ENCODE measurements around the gene ONECUT1. TPM values are rescaled to one million over a fixed set of nuclear protein-coding genes. Genes with fewer than 3 reads are reported as not detected.

The ONECUT1 gene
- total RNA-seq, 2 donors from 2014 or later = not detected

DNA sequence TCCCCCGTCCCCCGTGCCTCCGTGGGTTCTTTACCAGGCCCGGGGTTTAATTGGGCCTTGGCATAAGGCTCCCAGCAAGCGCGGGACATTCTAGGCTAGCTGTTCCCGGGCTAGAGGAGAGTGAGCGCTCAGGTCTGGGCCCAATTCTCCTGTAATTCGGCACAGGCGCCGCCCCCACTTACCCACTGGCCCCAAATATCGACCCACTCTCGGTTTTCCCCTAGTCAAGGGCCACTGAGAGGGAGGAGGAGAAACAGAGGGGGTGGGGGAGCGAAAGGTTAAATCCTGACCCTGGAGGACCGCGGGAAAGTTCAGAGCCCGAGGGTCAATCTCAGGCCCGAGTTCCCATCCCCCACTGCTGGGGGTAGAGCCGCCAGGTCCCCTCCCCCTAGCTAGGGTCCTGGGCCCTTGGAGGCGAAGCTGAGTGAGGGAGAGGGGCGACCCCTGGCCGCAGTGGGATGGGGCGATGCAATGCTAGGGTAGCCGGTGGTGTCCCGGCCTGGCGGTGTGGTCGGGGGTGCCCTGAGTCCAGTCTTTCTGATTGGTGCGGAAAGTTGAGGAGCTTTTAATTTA is 8.5 kb upstream of the ONECUT1 start:
- ATAC-seq (no peak), DNase-seq (no peak)
- intact Hi-C loops (cut with DNase I, micrococcal nuclease) = no loop called here

DNA sequence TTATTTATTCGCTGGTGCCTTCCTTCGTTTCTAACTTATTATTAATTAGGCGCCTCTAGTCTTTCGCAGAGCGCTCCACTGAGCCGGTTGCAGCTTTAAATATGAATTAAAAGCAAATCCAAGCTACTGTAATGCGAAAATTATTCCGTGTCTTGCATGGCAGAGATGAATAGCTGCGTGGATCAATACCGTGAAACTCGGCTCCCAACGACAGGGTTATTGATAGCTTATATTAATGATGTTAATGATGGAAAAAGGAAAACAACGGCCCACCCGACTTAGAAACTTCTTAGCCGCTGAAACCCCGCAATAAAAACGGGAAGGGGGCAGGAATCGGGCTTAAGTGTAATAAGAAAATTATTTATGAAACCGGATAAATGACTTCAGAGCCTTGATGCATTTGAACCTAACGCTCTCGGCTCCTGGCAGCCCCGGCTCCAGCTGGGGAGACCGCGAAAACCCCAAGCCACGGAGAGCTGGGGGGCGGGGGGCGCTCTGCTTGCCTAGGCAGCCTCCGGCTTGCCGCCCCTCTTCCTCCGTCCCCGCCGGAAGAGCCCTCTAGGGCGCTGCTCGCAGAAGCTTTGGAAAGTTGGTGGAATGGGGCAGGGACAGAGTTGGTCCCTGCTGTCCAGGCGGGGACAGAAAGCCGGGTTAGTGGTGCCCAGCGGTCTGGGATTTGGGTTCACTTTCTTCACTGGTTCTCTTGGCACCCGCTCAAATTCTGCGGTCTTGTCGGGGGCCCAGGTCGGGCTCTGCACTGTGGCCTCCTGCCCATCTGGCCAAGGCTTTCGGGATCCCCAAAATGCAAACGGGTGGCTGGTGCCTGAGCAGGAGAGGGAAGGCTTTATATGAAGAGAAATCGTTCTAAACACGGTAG is 7.7 kb upstream of the ONECUT1 start:
- ATAC-seq = no peak
- no peak for DNase-seq
- intact Hi-C loops (cut with DNase I, micrococcal nuclease) = no loop called here

DNA sequence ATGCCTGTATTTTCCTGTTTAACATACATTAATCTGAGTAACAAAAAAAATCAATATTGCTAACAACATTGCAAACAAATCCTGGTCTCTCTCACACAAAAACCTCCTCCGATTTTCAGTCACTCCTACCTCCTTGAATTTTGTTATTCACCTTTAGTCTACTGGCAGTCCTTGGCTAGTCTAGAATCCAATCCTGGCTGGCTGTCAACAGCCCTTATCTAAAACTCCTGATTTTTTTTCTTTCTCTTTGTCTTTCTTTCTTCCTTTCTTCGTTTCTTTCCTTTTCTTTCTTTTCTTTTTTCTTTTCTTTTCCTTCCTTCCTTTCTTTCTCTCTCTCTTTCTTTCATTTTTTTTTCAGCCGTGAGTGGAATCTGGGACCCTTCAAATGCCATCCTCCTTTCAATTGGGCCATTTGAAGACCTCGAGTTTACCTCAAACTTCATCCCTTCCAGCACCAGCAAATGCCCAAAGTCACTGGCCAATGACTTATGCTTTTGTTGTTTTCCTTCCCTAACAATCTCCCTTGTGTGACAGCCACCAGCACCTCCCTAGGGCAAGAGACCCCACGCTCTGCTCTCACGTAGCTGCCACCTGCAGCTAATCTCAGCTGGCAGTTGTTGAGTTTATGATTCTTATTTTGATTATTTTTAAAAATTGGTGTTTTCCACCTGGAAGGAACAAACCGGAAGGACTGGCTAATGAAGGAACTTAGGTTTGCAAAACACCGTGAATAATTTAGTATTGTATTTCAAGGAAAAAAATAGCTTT is 6.8 kb upstream of the ONECUT1 start:
- ATAC-seq (no peak), DNase-seq (no peak)
- intact Hi-C loops (cut with DNase I, micrococcal nuclease) = no loop called here

DNA sequence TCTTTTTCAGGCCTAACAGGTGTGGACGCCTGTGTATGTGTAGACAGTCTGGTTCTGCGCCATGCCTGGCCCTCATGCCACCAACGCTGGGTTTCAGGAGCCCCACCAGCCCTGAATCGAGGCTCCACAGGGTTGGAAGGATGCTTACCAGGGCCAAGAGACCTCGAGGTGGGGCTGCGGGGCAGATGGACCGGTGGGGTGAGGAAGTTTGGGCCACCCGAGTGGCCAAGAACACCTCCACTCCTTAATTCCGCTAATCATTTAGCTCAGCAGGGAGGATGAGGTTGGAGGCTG is 6.0 kb upstream of the ONECUT1 start:
- intact Hi-C loops (cut with DNase I, micrococcal nuclease) = no loop called here
- ATAC-seq (no peak), DNase-seq (no peak)

DNA sequence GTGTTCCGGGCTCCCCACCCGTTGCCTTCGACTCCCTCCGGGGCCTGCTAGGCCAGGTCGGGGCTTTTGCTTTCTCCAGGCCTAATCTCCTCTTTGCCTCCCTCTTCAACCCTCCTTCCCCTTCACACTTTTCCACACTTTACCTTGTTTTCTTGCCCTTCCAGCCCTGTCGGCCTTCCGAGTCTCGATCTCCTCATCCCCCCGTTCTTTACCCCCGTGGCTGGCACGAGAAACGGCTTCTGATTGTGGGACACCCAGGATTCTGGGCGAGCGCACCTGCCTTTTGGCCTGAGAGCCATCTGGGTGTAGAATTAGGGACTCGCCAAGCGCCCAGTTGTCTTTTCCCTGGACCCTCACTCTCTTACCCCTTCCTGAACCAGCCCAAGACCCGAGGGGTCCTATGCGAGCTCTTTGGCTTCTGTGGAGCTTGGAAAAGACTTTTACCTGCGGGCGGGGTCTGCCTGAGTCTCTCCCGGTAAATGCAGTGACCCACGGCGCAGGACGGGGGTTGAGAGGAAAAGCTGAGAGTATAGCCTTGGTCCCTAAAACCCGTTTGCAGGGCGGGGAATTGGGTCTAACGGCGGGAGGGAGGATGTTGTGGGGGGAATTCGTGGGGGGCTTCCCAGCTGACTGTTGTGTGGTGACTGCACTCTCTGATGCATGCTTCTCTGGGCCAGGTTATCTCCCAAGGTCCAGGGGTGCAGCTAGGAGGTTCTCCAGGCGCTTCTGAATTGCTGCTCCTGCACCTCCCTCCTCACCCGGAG is 5.5 kb upstream of the ONECUT1 start:
- ATAC-seq (no peak), DNase-seq (no peak)
- intact Hi-C loops (cut with DNase I, micrococcal nuclease) = no loop called here

DNA sequence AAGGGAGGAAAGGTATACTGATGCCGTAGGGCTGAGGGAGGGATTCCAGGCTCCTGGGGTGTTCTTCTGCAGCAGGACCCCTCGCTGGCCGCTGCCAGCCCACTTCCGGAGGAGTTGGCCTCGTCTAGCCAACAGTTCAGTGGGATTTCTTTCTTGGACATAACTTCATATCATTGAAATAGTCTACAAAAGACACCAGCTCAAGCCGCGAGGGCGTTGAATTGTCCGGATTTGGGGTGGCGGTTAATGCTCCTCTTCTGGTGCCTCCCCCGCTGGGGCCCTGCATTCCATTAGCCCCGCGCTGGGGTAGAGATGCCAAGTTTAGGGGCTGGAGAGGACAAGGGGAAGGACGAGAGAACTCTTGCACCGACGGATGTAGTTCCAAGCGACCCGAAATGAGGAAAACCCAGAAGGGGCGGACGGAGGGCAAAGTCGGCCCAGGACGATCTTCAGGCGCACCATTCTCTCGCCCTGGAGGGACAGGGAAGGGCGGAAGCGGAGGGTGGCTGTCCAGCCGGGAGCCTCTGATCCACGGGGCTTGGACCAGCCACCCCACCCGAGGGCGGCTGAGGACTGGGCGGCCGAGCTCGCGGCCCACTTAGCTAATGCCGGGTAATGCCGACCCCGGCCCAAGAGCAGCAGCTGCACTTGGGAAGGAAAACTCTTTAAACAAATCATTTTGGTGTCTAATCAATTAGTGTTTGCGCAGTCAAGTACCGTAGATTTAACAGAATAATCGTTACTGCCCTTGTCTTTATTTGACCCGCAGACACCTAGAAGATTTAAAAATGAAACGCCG is 4.7 kb upstream of the ONECUT1 start:
- no peak for DNase-seq
- intact Hi-C loops (cut with DNase I, micrococcal nuclease) = no loop called here
- ATAC-seq = no peak

DNA sequence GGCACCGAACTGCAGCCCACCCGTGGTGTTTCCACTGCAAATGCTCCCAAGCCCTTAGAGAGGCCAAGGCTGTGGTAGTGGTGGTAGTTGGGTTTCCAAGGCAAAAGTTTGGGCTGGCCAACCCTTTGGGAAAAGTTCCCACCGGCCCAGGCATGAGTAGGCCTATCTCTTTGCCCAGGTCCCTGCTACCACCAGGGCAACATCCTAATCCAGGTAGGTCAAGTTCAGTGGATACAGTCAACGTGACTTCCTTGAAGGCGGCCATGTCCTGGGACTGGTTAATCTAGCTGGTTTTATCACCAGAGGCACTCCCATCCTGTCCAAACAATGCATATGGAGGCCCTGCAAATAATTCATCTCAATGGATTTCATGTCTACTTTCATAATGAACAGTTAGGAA is 1.6 kb upstream of the ONECUT1 start:
- no peak for DNase-seq
- intact Hi-C loops (cut with DNase I, micrococcal nuclease) = no loop called here
- ATAC-seq = peak; percentile 42

DNA sequence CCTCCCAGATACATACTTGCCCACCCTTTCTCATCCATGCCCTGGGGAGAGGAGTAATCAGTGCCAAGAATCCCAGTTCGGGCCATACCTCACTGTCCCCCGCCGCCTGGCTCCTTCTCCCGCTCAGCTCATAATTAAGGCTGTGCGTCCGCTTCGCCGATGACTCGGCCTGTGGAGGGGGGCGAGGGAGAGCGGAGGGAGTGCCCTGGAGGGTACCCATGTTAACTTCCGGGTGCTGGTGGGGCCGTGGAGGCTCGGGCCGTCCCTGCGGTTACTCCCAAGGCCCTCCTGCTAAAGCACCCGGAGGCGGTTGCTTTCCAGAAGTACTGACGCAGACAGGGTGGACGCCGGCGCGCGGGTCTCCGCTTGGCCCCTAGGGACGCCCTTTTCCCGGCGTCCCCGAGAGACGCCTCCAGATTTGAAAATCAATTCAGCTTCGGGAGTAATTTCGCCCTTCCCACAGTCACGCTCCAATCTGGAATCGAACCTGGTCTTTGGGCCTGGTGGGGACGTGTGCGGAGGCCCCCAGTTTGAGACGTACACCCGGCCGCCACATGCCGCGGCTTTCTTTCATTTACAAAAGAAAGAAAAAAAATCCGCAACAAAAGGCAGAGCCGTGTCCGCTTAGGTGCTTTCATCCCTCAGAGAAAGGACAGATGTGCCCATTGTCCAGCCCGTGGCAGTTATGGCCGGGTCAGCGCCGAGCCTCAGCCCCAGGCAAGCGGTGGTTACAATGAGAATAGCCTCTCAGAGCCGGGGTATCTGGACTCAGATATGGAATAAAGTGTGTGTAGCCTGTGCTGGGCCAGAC is 1.0 kb upstream of the ONECUT1 start:
- intact Hi-C loops (cut with DNase I, micrococcal nuclease) = no loop called here
- ATAC-seq = no peak

DNA sequence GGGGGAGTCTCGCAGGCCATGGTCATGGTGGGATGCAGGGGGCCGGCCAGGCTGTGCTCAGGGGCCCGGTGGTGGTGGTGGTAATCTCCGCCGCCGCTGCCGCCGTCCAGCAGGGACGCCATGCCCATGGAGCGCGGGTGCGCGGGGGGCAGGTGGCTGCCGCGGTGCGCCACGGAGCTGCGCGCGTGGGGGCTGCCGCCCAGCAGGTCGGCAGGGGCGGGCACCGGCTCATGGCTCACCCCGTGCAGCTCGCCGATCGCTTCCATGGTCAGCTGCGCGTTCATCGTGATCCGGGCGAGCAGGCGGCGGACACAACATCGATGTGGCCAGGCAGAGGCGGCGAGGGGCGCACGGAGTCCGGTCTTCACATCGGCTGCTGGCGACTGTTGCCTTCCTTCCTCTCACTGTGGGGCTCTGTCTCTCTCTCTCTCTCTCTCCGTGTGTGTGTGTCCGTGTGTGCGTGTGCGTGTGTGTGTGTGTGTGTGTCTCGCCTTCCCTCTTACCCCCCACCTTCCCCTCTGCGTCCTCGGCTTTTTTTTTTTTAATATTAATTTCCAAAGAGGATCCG is 451 bp downstream of the ONECUT1 start:
- intact Hi-C loops (cut with DNase I, micrococcal nuclease) = no loop called here
- ATAC-seq (no peak), DNase-seq (no peak)

More for the DNA sequence above, 1.0 kb upstream of the ONECUT1 start:
- DNase-seq = no peak

DNA sequence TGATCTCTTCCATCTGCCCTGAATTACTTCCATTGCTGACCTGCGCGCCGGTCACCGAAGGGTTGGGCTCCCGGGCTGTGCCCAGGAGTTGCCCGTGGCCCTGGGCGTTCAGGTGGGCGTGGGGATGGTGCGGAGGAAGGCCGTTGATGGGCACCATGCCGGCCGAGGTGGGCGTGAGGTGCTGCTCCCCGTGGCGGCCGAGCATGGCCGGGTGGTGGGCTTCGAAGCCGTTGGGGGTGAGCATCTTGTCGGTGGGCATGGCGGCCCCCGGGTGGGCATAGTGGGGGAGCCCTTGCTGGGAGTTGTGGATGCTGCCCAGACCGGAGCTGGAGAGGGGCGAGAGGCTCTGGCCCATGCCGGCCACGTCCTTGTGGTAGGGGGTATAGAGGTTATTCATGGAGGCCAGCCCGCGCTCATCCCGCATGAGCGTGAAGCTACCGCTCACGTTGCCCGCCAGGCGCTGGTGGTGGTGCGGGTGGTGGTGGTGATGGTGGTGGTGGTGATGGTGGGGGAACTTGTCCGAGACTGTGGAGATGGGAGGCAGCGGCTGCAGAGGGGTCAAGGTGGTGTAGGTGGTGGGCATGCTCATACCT is 1.0 kb downstream of the ONECUT1 start:
- intact Hi-C loops (cut with DNase I, micrococcal nuclease) = no loop called here
- no peak for DNase-seq
- ATAC-seq = no peak

DNA sequence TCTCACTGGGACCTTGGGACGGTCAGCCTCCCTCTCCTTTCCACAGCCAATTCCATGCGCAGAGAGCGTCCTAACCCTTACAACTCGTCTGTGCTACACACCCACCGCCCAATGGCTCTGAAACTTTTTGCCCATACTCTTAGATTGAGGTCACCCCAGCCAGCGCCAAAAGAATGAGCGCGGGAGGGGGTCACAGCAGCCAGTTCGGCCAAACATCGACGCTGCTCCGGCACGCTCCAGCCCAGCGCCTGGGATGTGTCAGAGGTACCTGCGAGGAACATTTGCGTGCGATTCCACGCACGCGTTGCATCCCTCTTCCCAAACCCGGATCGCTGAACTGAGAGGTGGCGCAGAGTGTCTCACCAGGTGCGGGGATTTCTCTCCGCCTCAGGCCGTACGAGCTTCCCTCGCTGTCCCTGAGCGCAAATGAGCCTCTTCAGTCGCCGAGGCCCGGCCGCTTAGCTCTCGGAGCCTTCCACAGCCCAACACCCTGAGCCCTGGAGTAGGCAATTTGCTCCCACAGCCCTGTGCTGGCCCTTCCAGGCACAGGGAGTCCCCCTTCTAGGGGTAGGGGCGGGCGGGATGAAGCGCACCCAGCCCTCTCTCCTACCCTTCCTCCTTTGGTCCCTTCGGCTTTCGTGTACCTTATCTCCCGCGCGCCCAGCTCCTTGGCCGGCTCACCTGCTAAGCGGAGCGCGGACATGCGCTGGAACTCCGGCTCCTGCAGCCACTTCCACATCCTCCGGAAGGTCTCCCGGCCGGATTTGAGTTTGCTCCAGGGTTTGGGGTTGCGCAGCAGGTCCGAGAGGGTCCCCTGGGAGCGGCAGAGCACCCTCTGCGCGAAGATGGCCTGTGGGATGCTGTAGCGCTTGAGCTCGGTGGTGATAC is 1.8 kb downstream of the ONECUT1 start:
- intact Hi-C loops (cut with DNase I, micrococcal nuclease) = no loop called here
- DNase-seq (no peak), ATAC-seq (no peak)

DNA sequence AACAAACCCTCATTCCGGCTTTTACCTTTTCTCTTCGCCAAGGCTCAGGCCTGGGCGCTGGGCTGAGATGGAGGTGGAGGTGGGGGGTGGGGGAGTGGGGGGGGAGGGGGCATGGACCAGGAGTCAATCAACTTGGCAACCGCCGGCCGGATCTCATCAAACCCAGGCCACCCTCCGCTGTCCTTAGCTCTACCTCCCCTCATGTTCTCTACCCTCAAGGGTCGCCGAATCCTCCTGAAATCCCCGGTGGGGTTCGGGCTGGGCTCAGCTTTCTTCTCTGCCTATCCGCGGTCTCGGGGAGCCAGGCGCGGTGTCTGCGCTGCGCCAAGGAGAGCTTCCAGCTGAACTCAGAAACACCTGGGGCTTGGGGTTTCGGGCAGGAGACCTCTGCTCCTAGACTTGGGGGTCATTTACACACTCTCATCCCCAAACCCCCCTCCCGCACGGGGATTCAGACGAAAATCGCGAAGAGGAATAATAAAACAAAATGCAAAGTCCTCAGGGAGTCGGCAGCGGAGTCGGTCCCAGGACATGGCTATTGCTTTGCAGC is 2.5 kb downstream of the ONECUT1 start:
- intact Hi-C loops (cut with DNase I, micrococcal nuclease) = no loop called here
- ATAC-seq = no peak
- DNase-seq = no peak

DNA sequence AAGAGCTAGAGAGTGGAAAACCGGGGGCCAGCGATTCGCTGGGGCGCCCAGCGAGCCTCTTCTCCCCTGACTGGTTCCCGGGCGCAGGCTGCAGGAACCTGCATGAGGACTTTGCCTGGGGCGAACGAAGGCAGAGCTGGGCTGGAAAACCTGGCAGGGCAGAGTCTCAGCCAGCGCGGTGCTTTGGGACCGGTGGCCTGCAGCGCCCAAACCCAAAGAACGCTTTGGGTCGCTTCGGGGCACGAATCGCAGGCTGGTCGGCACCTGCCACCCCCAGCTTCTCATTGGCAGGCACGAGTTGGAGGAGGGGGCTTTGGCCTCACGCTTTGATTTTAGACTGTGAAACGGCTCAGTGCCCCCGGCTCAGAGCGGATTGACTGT is 3.0 kb downstream of the ONECUT1 start:
- intact Hi-C loops (cut with DNase I, micrococcal nuclease) = no loop called here
- DNase-seq (no peak), ATAC-seq (no peak)

DNA sequence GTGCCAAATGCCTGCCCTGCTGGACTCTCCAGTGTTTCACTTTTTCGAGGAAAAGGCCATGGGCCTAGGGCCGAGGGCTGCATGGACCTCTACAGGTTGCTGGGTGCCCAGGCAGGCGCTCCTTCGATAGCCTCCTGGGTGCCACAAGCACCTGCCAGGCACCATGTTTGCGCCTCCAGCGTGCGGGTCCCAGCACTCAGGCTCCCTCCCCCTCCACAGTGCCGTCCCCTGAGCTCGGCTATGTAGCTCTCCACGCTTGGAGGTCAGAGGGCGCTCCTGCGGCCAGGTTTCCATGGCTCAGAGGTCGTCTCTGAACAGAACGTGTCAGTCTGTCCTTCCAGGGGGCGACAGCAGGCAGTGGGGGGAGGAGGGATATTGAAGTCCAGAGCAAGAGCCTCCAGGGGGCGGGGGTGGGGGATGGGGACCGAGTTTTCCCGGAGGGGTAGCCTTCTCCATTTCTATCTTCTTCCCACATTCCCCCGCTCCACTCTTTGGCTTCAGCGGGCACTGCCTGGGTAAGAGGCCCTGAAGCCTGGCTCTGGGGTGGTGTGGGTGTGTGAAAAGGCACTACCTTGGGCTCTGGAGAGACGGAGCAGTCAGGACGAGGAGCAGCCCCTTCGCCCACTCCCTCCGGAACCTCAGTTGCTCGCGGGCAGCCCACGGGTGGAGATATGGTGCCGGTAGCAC is 3.6 kb downstream of the ONECUT1 start:
- intact Hi-C loops (cut with DNase I, micrococcal nuclease) = no loop called here
- ATAC-seq (no peak), DNase-seq (no peak)

DNA sequence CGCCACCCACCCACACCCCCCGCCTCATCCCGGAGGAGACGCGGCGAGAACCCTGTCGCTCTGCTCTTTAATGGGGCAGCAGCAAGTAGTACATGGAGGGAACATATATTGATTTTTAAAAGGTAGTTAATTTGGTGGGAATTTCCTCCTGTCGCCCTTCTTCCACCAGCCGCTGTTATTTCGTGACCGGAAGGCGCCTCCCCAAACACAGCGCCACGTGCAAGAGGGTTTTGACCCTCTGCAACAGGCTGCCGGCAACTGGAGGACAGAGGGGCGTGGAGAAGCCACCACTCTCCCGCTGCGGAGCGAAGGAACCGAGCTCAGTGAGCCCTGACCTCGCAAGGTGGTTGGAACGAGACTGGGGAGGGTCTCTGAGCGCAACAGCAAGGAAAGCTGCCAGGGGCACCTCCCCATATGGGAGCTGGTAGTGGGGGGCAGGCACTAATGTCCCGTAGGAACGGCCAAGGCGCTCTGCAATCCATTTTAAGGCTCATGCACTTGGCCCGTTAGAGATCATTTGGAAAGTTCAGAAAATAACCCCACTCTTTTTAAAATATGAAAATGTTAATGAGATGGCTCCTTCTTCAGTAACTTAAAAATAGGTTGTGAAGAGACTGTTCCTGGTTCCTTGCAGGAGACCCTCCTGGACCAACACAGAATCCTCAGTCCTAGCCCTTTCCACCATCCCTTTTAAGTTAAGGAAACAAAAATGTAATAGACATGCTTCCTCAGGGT is 4.3 kb downstream of the ONECUT1 start:
- intact Hi-C loops (cut with DNase I, micrococcal nuclease) = no loop called here
- ATAC-seq (no peak), DNase-seq (no peak)

Measured in left colon (tissue), 2 donors.